Gastroesophageal sphincter (tissue), 3 donors: ENCODE results near the gene GP1BB.

ENCODE experiments used
- POLR2A ChIP-seq, 2 donors: fragments of 450-650 bp; IDR thresholded peaks; one replicate each; pipeline ENCODE4 v1.6.1; 2017; ENCODE audit warnings: antibody characterized with exemption in 2 of 2, mild to moderate bottlenecking in 2 of 2, moderate library complexity in 1 of 2
- POLR2AphosphoS5 ChIP-seq: sonication (generic); formaldehyde crosslinking; IDR thresholded peaks from one replicate; pipeline ENCODE4 v1.6.1; 2017; ENCODE audit warnings: antibody characterized with exemption
- TF ChIP-seq, protein P1 (sequence below), 4 experiments: fragments of 200-600 bp in 2 of 4; fragments of 450-650 bp in 2 of 4; sonication (generic) in 1 of 4; IDR thresholded peaks; one replicate each; pipeline ENCODE4 v1.5.1; 2017 to 2019; ENCODE audit warnings: antibody characterized with exemption in 4 of 4, mild to moderate bottlenecking in 2 of 4, moderate library complexity in 2 of 4

DNA sequence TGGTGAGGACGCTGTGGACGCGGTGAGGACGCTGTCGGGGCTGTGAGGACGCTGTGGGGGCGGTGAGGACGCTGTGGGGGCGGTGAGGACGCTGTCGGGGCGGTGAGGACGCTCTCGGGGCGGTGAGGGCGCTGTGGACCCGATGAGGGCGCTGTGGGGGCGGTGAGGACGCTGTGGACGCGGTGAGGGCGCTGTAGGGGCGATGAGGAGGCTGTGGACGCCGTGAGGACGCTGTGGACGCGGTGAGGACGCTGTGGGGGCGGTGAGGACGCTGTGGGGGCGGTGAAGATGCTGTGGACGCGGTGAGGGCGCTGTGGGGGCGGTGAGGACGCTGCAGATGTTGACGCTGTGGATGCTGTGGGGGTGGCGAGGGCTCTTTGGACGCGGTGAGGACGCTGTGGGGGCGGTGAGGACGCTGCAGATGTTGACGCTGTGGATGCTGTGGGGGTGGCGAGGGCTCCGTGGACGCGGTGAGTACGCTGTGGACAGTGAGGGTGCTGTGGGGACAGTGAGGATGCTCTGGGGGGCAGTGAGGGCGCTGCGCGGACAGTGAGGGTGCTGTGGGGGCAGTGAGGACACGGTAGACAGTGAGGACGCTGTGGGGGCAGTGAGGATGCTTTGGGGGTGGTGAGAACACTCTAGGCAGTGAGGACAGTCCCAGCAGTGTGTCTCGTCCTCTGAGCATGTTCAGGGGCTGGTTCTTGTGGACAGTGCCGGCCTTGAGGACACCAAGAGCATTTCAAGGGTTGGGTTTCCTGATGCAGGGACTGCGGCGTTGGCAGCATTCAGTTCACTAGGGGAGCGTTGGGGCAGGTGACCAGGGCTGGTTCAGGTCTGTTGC, 4.2 kb downstream of the GP1BB start:
- TF ChIP-seq, protein P1, sequence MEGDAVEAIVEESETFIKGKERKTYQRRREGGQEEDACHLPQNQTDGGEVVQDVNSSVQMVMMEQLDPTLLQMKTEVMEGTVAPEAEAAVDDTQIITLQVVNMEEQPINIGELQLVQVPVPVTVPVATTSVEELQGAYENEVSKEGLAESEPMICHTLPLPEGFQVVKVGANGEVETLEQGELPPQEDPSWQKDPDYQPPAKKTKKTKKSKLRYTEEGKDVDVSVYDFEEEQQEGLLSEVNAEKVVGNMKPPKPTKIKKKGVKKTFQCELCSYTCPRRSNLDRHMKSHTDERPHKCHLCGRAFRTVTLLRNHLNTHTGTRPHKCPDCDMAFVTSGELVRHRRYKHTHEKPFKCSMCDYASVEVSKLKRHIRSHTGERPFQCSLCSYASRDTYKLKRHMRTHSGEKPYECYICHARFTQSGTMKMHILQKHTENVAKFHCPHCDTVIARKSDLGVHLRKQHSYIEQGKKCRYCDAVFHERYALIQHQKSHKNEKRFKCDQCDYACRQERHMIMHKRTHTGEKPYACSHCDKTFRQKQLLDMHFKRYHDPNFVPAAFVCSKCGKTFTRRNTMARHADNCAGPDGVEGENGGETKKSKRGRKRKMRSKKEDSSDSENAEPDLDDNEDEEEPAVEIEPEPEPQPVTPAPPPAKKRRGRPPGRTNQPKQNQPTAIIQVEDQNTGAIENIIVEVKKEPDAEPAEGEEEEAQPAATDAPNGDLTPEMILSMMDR (IDR thresholded peaks at IDR 0.05) = no peak
- TF ChIP-seq POLR2A (IDR thresholded peaks at IDR 0.05) = no peak
- TF ChIP-seq POLR2AphosphoS5 = no peak
